PFSK-1 (cell line): ENCODE measurements around the gene RNF220.

Experiments
- FOXP2 ChIP-seq: optimal IDR thresholded peaks from 2 replicates; pipeline ENCODE3; 2011; ENCODE audit warnings: borderline replicate concordance, control low read depth, inconsistent platforms; ENCODE audit not compliant: insufficient read depth; ENCODE audit errors: extremely low read length, extremely low read depth
- POLR2AphosphoS5 ChIP-seq: IDR thresholded peaks from 2 replicates; pipeline ENCODE4 v1.6.1; 2012; ENCODE audit warnings: low read depth, mild to moderate bottlenecking, control low read depth, low read length, moderate library complexity
- SIN3A ChIP-seq: IDR thresholded peaks from 2 replicates; pipeline ENCODE4 v1.6.1; 2012; ENCODE audit warnings: mild to moderate bottlenecking, low read length, moderate library complexity, borderline replicate concordance; ENCODE audit not compliant: insufficient read depth
- TAF1 ChIP-seq: IDR thresholded peaks from 2 replicates; pipeline ENCODE4 v1.6.1; 2012; ENCODE audit warnings: low read length, control low read depth, borderline replicate concordance; ENCODE audit not compliant: insufficient read depth
- TF ChIP-seq, protein P1 (sequence below), 2 experiments: IDR thresholded peaks; 2 replicates each; pipeline versions ENCODE4 v1.6.1 to v1.8.0; 2011 to 2012; ENCODE audit warnings: low read depth in 2 of 2, low read length in 2 of 2, control low read depth in 1 of 2, inconsistent platforms in 1 of 2, mild to moderate bottlenecking in 1 of 2, moderate library complexity in 1 of 2; ENCODE audit not compliant: insufficient read depth in 1 of 2

Gene RNF220

DNA sequence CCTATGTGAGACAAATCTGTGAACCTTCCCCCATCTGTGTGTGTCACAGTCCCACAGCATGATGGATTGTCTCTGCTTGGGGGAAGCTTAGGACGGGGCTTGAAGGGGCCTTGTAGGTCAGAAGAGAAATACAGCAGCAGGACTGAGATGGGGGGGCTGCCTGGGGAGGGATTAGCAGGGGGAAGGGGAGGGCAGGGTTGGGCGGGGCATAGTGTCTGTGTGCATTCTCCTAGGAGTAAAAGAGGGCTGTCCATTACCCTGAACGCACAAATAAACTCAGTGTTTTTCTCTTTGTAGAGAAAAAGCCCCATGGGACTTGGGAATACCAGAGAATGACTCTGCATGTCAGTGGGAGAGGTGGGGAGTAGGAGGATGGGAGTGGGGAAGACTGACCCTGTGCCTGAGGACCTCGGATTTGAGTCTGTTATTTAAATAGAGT, 16.4 kb downstream of the RNF220 start:
- TF ChIP-seq POLR2AphosphoS5 (no peak), SIN3A (no peak), TAF1 (no peak), FOXP2 (no peak)
- TF ChIP-seq, protein P1, sequence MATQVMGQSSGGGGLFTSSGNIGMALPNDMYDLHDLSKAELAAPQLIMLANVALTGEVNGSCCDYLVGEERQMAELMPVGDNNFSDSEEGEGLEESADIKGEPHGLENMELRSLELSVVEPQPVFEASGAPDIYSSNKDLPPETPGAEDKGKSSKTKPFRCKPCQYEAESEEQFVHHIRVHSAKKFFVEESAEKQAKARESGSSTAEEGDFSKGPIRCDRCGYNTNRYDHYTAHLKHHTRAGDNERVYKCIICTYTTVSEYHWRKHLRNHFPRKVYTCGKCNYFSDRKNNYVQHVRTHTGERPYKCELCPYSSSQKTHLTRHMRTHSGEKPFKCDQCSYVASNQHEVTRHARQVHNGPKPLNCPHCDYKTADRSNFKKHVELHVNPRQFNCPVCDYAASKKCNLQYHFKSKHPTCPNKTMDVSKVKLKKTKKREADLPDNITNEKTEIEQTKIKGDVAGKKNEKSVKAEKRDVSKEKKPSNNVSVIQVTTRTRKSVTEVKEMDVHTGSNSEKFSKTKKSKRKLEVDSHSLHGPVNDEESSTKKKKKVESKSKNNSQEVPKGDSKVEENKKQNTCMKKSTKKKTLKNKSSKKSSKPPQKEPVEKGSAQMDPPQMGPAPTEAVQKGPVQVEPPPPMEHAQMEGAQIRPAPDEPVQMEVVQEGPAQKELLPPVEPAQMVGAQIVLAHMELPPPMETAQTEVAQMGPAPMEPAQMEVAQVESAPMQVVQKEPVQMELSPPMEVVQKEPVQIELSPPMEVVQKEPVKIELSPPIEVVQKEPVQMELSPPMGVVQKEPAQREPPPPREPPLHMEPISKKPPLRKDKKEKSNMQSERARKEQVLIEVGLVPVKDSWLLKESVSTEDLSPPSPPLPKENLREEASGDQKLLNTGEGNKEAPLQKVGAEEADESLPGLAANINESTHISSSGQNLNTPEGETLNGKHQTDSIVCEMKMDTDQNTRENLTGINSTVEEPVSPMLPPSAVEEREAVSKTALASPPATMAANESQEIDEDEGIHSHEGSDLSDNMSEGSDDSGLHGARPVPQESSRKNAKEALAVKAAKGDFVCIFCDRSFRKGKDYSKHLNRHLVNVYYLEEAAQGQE (IDR thresholded peaks at IDR 0.05; ENCODE audit: insufficient read depth in 1 of 2, low read depth in 2 of 2, low read length in 2 of 2), result no peak

GRCh38 chr1:44422161-44422560, 17.1 kb downstream of the RNF220 start:
- TF ChIP-seq, protein P1 (IDR thresholded peaks at IDR 0.05; ENCODE audit: insufficient read depth in 1 of 2, low read depth in 2 of 2, low read length in 2 of 2), result 0 out of 4 replicates have a peak, but pooled peaks of 1 of the 2 experiments have one; percentile 19
- TF ChIP-seq TAF1, result no peak

DNA sequence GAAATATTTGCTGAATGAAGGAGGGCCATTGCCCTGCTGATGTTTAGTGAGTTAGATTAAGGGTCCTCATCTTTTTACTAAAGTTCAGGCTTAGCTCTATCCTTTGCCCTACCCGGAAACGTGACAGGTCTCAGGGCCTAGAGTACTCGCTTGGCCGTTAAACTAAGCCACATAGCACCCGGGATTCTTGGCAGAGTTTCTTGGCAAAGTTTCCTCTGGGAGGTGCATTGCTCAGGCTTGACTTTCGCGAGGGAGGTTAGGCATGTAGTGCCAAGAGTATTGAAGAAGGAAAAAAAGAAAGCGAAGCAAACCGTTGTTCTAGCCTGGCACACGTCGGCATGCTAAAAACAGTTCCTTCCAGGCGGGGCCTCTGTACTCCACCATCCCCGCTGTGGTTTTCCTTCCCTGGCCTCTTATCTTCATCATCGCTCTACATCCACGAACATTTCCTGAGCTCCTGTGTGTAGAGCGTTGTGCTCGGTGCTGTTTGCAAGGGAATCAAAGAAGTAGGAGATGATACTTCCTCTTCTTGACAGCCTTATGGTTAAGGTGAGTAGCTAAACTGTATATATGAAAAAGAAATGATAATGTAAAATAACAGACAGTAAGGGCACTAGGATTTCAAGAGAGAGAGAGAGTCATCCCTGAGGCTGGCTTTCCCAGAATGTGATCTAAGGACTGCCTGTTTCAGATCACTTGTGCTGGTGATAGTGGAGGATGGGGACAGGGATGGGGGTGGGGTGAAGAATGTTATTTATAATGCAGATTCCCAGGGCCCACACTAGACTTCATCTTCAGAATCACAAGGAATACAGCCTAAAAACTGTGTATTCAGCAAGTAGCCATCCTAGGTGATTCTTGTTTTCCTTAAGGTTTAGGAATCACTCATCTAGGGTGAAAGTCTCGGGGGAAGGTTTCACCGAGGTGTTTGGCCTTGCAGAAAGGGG, 18.8 kb downstream of the RNF220 start:
- TF ChIP-seq POLR2AphosphoS5 (no peak), FOXP2 (no peak)
- TF ChIP-seq, protein P1 (IDR thresholded peaks at IDR 0.05; ENCODE audit: insufficient read depth in 1 of 2, low read depth in 2 of 2, low read length in 2 of 2), result 0 out of 4 replicates have a peak, but pooled peaks of 1 of the 2 experiments have one; percentile 46

DNA sequence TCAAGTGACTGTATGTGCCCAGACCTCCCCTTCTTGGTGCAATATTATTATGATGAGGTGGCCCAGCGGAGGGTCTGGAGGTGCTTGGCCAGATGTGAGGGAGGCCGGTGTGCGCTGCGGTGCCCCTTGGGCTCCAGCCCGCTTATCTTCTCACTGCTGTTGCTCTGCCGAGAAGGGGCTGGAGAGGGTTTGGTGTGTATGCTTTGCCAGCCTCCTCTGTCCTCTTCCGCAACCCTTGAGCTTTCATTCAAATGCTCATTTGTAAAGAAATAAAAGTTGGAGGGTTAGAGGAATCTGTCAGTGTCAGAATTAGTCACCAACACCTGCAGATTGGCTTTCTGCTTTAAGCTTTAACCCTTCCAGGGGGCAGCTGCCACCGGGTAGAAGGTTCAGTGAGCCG, 19.7 kb downstream of the RNF220 start:
- TF ChIP-seq FOXP2 (no peak), TAF1 (no peak), SIN3A (no peak), POLR2AphosphoS5 (no peak)
- TF ChIP-seq, protein P1 (IDR thresholded peaks at IDR 0.05; ENCODE audit: insufficient read depth in 1 of 2, low read depth in 2 of 2, low read length in 2 of 2), result no peak
